Endothelial cell of umbilical vein (primary cell): ENCODE data around the gene ARRDC2. TPM values are rescaled to one million over a fixed set of nuclear protein-coding genes. Genes with fewer than 3 reads are reported as not detected.

ENCODE experiments used
- Bru-seq: library from RNA; stranded (reverse); fragments of 400-500 nt; gene quantifications from one replicate; lab custom pipeline; 2021; lab: Mats Ljungman, UMichigan
- BruChase-seq, 2 experiments: library from RNA; stranded (reverse); fragments of 400-500 nt; gene quantifications; one replicate each; lab custom pipeline; 2021; lab: Mats Ljungman, UMichigan
- BruUV-seq: library from RNA; stranded (reverse); fragments of 400-500 nt; replicated peaks from 2 replicates; lab custom pipeline; 2021; lab: Mats Ljungman, UMichigan
- CTCF ChIA-PET: fragments of 300-600, 350-600 bp; sonication (Branson Sonifier 250); formaldehyde crosslinking; loops from one replicate; lab custom pipeline; 2021; ENCODE audit warnings: antibody characterized with exemption, inconsistent platforms; lab: Charles Lee
- POLR2A ChIA-PET: fragments of 300-600, 350-600 bp; sonication (Branson Sonifier 250); formaldehyde crosslinking; loops from one replicate; lab custom pipeline; 2021; ENCODE audit warnings: antibody characterized with exemption, inconsistent platforms; lab: Charles Lee
- DNase-seq: peaks from one replicate; pipeline ENCODE4 v3.0.0-alpha.2; 2011; ENCODE audit warnings: low read depth, low spot score
- FAIRE-seq: peaks from 2 replicates; lab custom pipeline; 2011; peaks lifted over from hg19 to GRCh38; lab: Jason Lieb, UNC
- H2AFZ ChIP-seq: 2 replicates; pipeline ENCODE4 v1.6.0; 2012; ENCODE audit warnings: low read depth, low read length, control low read depth, inconsistent platforms
- H3K27ac ChIP-seq: 2 replicates; pipeline ENCODE4 v1.5.1; 2011; ENCODE audit warnings: low read depth, mild to moderate bottlenecking, control low read depth, low read length, moderate library complexity; ENCODE audit not compliant: insufficient read depth
- H3K27me3 ChIP-seq, 2 experiments: 2 replicates each; pipeline versions ENCODE4 v1.6.0 to v1.6.1; 2011; ENCODE audit warnings: low read length in 2 of 2, mixed read lengths in 1 of 2; ENCODE audit not compliant: control insufficient read depth in 2 of 2, insufficient read depth in 2 of 2
- H3K36me3 ChIP-seq, 2 experiments: 2 replicates in 1 of 2; 3 replicates in 1 of 2; pipeline ENCODE4 v1.5.1; 2011; ENCODE audit warnings: low read length in 2 of 2, mild to moderate bottlenecking in 1 of 2, moderate library complexity in 1 of 2; ENCODE audit not compliant: control insufficient read depth in 2 of 2, insufficient read depth in 2 of 2; ENCODE audit errors: extremely low read depth in 1 of 2
- H3K4me1 ChIP-seq: 3 replicates; pipeline ENCODE4 v1.5.1; 2011; ENCODE audit warnings: mild to moderate bottlenecking, low read length; ENCODE audit not compliant: control insufficient read depth, insufficient read depth; ENCODE audit errors: extremely low read depth
- H3K4me2 ChIP-seq: 2 replicates; pipeline ENCODE4 v1.6.1; 2011; ENCODE audit warnings: low read length, control low read depth, mixed read lengths; ENCODE audit not compliant: insufficient read depth
- H3K4me3 ChIP-seq, 3 experiments: fragments of 200-600 bp in 1 of 3; sonication (generic), shearing (Covaris generic) in 1 of 3; replicated peaks in 1 of 3; 2 replicates each; pipeline ENCODE4 v1.5.1; 2011 to 2016; ENCODE audit warnings: control low read depth in 3 of 3, low read length in 3 of 3, mild to moderate bottlenecking in 2 of 3, inconsistent platforms in 1 of 3, low read depth in 1 of 3, moderate library complexity in 1 of 3; ENCODE audit not compliant: insufficient read depth in 1 of 3
- H3K79me2 ChIP-seq: 2 replicates; pipeline ENCODE4 v1.6.0; 2012; ENCODE audit warnings: low read length, inconsistent platforms; ENCODE audit not compliant: control insufficient read depth, insufficient read depth
- H3K9ac ChIP-seq: replicated peaks from 2 replicates; pipeline ENCODE3; 2011; ENCODE audit warnings: low read length, control low read depth; ENCODE audit not compliant: insufficient read depth; ENCODE audit errors: extremely low read depth
- H3K9me1 ChIP-seq: replicated peaks from 3 replicates; pipeline ENCODE4 v1.6.0; 2011; ENCODE audit warnings: mild to moderate bottlenecking, low read length; ENCODE audit not compliant: control insufficient read depth, insufficient read depth; ENCODE audit errors: extremely low read depth
- H3K9me3 ChIP-seq: replicated peaks from 2 replicates; pipeline ENCODE4 v1.5.1; 2012; ENCODE audit warnings: low read length, inconsistent platforms; ENCODE audit not compliant: control insufficient read depth, insufficient read depth
- H4K20me1 ChIP-seq: replicated peaks from 2 replicates; pipeline ENCODE3; 2011; ENCODE audit warnings: mild to moderate bottlenecking, low read length; ENCODE audit not compliant: control insufficient read depth, insufficient read depth; ENCODE audit errors: extremely low read depth
- FOS ChIP-seq: IDR thresholded peaks from 2 replicates; pipeline ENCODE4 v1.6.1; 2011; ENCODE audit warnings: mild to moderate bottlenecking, low read length, moderate library complexity, borderline replicate concordance; ENCODE audit not compliant: insufficient read depth
- GATA2 ChIP-seq: IDR thresholded peaks from 2 replicates; pipeline ENCODE4 v1.7.0; 2011; ENCODE audit warnings: low read depth, mild to moderate bottlenecking, moderate library complexity, mixed read lengths, low read length; ENCODE audit not compliant: insufficient read length, insufficient read depth
- POLR2A ChIP-seq: IDR thresholded peaks from 2 replicates; pipeline ENCODE4 v1.6.1; 2012; ENCODE audit warnings: low read depth, mild to moderate bottlenecking, control low read depth, low read length
- POLR2AphosphoS5 ChIP-seq: IDR thresholded peaks from 2 replicates; pipeline ENCODE4 v1.6.1; 2012; ENCODE audit warnings: low read depth, mild to moderate bottlenecking, control low read depth, low read length, moderate library complexity; ENCODE audit not compliant: insufficient read depth
- dilution Hi-C: fragments of 300-500 bp; cut with MboI; formaldehyde crosslinking; loops from one replicate; pipeline ENCODE4 v1.15.0; 2019; ENCODE audit warnings: low sequenced_read_pairs; ENCODE audit not compliant: extremely low pct_ligation_motif_present
- intact Hi-C: fragments of 100-400 bp; cut with micrococcal nuclease; formaldehyde crosslinking; loops from one replicate; pipeline ENCODE4 v1.10.0; 2022
- long read RNA-seq: library from polyadenylated mRNA; stranded (forward); transcript quantifications from one replicate; pipeline ENCODE4 v2.0.0, GENCODE V29; 2021
- polyA minus RNA-seq, 3 experiments: library from RNA; depleted of rRNA, polyadenylated mRNA; stranded (reverse); fragments of >200 nt; gene quantifications; 1 replicate in 1 of 3; 2 replicates in 2 of 3; pipeline ENCODE4 v1.2.3, GENCODE V29; 2011
- polyA plus RNA-seq, 4 experiments: library from polyadenylated mRNA; depleted of rRNA in 3 of 4; stranded (reverse) in 3 of 4; unstranded in 1 of 4; fragments of >200 nt; gene quantifications; 2 replicates each; pipeline versions ENCODE4 v1.2.1 to v1.2.3, GENCODE V29; 2011 to 2012; ENCODE audit warnings: missing spikeins in 1 of 4
- total RNA-seq: library from RNA; stranded (reverse); gene quantifications from 2 replicates; pipeline ENCODE4 v1.2.3, GENCODE V29; 2021

ARRDC2 gene
- 17.2 and 17.4 TPM in 2 replicates for total RNA-seq
- 10.2 and 12.4 TPM in 2 replicates for polyA plus RNA-seq
- 8.4 and 9.5 TPM in 2 replicates for polyA plus RNA-seq (2011; cell fraction: cytosol; rRNA removed)
- polyA plus RNA-seq (2011; cell fraction: nucleus; rRNA removed): 20.7 and 22.0 TPM in 2 replicates
- 6.3 and 10.6 TPM in 2 replicates for polyA plus RNA-seq (2012)
- polyA minus RNA-seq: 6.0 and 8.6 TPM in 2 replicates
- polyA minus RNA-seq (2011; cell fraction: cytosol; rRNA and poly(A)+ RNA removed): 14.2 TPM
- polyA minus RNA-seq (2011; cell fraction: nucleus; rRNA and poly(A)+ RNA removed): 9.4 and 13.4 TPM in 2 replicates
- Bru-seq, nascent RNA: percentile 43 among the genes with signal in this experiment
- BruChase-seq, experiment 1, labeled RNA remaining after a 6-hour chase: percentile 51 among the genes with signal in this experiment
- BruChase-seq, experiment 2, labeled RNA remaining after a 2-hour chase: percentile 56 among the genes with signal in this experiment
- long read RNA-seq, transcript ARRDC2-202 (8 exons, 2,528 nt): major isoform, 18 of 30 reads
- long read RNA-seq, partial matches to known transcripts: 4 of 30 reads
- long read RNA-seq, other reads (novel, unspliced or antisense): 2 of 30 reads

DNA sequence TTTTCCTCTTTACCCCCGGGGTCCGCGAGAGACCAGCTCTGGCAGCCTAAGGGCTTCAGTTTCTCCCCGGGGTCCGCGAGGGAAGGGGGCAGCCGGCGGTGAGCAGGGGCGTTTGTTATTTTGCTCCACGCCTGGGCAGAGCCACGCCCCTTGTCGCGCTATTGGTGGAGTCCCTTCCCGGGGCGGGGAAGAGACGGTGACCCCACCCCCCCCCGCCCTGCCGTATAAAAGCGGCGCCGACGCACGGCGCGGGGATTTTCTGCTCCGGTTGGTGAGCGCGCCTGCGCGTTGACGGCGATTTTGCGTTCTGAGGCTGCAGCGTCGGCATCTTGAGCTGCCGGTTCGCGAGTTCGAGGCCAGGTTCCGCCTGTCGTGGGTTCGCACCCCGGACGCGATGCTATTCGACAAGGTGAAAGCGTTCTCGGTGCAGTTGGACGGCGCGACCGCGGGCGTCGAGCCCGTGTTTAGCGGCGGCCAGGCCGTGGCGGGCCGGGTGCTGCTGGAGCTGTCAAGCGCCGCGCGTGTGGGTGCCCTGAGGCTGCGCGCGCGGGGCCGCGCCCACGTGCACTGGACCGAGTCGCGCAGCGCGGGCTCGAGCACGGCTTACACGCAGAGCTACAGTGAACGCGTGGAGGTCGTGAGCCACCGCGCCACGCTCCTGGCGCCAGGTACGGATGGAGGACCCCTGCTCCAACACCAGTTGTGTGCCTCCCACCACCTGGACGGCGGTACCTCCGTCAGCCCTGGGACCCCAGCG lies at the start of gene ARRDC2:
ARRDC2 (plus strand) TSS at position 254 of the 757 bp plus-strand sequence; CDS start at position 395, 141 bp downstream.
- POLR2A ChIA-PET: interaction anchor here (0.6 to 1.2 kb wide), 3 partner anchors 47 to 244 kb away, joined by 3 to 5 read pairs (median 3); no protein-coding TSS in a partner anchor
- dilution Hi-C loops: no loop called here
- TF ChIP-seq GATA2: no peak
- TF ChIP-seq POLR2A: peak; percentile 63
- no peak for TF ChIP-seq FOS
- TF ChIP-seq POLR2AphosphoS5: peak; percentile 71
- intact Hi-C loops: loop anchor here (1.0 to 5.0 kb wide), 6 partner anchors 13 to 244 kb away; no protein-coding TSS in a partner anchor
- Histone ChIP-seq H3K27ac (peak within 1 kb of the TSS; percentile 22), H3K36me3 (peaks cover 0 to 20% of the 10 kb centered on the region in 2 experiments), H3K4me2 (peak within 1 kb of the TSS; percentile 48), H2AFZ (peak within 1 kb of the TSS; percentile 22), H3K27me3 (no peaks in the 10 kb centered on the region), H3K4me1 (peaks cover 7% of the 10 kb centered on the region), H3K9me1 (no peaks in the 10 kb centered on the region), H3K9ac (no peak within 1 kb of the TSS), H4K20me1 (no peaks in the 10 kb centered on the region), H3K79me2 (peaks cover 2% of the 10 kb centered on the region), H3K4me3 (peak within 1 kb of the TSS in 2 of 3 experiments; percentile 18 to 46), H3K9me3 (no peaks in the 10 kb centered on the region)
- peak; percentile 94 for FAIRE-seq
- CTCF ChIA-PET: interaction anchor here (0.7 to 3.0 kb wide), 12 partner anchors 10 to 243 kb away, joined by 3 to 61 read pairs (median 4); no protein-coding TSS in a partner anchor
- TSS peak; percentile 33 for BruUV-seq
- DNase-seq: peak; percentile 92
